Measurements from ENCODE around the gene VEPH1. TPM values are rescaled to one million over a fixed set of nuclear protein-coding genes. Genes with fewer than 3 reads are reported as not detected.

Gene VEPH1
- total RNA-seq, 1 experiment from 2014 or later: 7.7 TPM

GRCh38 chr3:157261000-157261399 lies 242.2 kb downstream of the VEPH1 start:
- Mint-ChIP-seq H3K36me3 (ENCODE audit: insufficient read depth in 1 of 3, low read depth in 3 of 3) (peaks cover 0 to 5% (median 0%) of the 10 kb centered on the region in 3 experiments; a peak in 2 of 7 replicates), H3K4me3 (no peak overlapping the region), H3K9me3 (no peaks in the 10 kb centered on the region), H3K27ac (peak overlapping the region in 1 of 3 experiments; percentile 0; a peak in 1 of 7 replicates), H3K27me3 (ENCODE audit: low read depth) (no peaks in the 10 kb centered on the region), H3K4me1 (peaks cover 31 to 40% of the 10 kb centered on the region in 2 experiments)
- Histone ChIP-seq H3K27me3 (ENCODE audit: insufficient read depth, low read length) (no peaks in the 10 kb centered on the region), H3K23me2 (ENCODE audit: insufficient read length, low read depth, low read length, poor library complexity, severe bottlenecking) (no peaks in the 10 kb centered on the region), H4K91ac (ENCODE audit: insufficient read length, low read depth, low read length) (no peak overlapping the region), H3K4me1 (ENCODE audit: insufficient read depth, low read length) (peaks cover 3% of the 10 kb centered on the region; the same call in 1 of the 2 replicates), H3K27ac (ENCODE audit: insufficient read length, low read depth, low read length) (no peak overlapping the region), H3T11ph (ENCODE audit: low read length) (no peak overlapping the region), H4K5ac (ENCODE audit: insufficient read length, low read depth, low read length) (no peak overlapping the region), H3K4ac (ENCODE audit: low read depth, low read length) (no peak overlapping the region), H2BK15ac (ENCODE audit: low read depth, low read length) (no peak overlapping the region), H2BK120ac (ENCODE audit: low read depth, low read length, poor library complexity, severe bottlenecking) (no peak overlapping the region), H2BK5ac (ENCODE audit: insufficient read length, low read length) (no peak overlapping the region), H3K56ac (ENCODE audit: insufficient read length, low read depth, low read length) (no peak overlapping the region), H3K9me3 (ENCODE audit: control insufficient read depth, low read depth, low read length) (no peaks in the 10 kb centered on the region), H3K79me2 (ENCODE audit: insufficient read depth, low read length) (no peaks in the 10 kb centered on the region), H2AK5ac (ENCODE audit: insufficient read length, low read length) (no peak overlapping the region), H3K14ac (ENCODE audit: insufficient read depth, low read length) (no peak overlapping the region), H2AFZ (ENCODE audit: low read length) (no peak overlapping the region), H2BK20ac (ENCODE audit: low read depth, low read length, poor library complexity, severe bottlenecking) (no peak overlapping the region), H3K23ac (ENCODE audit: insufficient read length, low read depth, low read length) (no peak overlapping the region), H3K4me2 (ENCODE audit: insufficient read depth, insufficient read length, low read length) (no peak overlapping the region), H3K18ac (ENCODE audit: insufficient read length, low read depth, low read length) (no peak overlapping the region), H3K79me1 (ENCODE audit: insufficient read depth, low read depth, low read length, poor library complexity, severe bottlenecking) (no peaks in the 10 kb centered on the region), H2BK12ac (ENCODE audit: insufficient read length, low read depth, low read length) (no peak overlapping the region), H3K9ac (ENCODE audit: extremely low read depth, insufficient read length, low read length) (no peak overlapping the region), H4K8ac (replicated peaks; ENCODE audit: insufficient read length, low read depth, low read length) (no peak overlapping the region), H4K20me1 (ENCODE audit: control insufficient read depth, insufficient read depth, insufficient read length) (no peaks in the 10 kb centered on the region)
- no CpG with 5 or more reads among the region's 6 CpGs for WGBS (ENCODE audit: extremely low coverage, insufficient read length, low lambda C conversion rate)
- DNase-seq: no peak
- TF ChIP-seq CTCF (conservative IDR thresholded peaks at IDR 0.05): no peak
